T1000 (cell line): ENCODE measurements around the gene FIGNL2.

ENCODE experiments used
- DNase-seq: peaks from one replicate; lab custom pipeline; 2025; ENCODE audit warnings: mixed read lengths; lab: John Stamatoyannopoulos, UW

Gene FIGNL2

DNA sequence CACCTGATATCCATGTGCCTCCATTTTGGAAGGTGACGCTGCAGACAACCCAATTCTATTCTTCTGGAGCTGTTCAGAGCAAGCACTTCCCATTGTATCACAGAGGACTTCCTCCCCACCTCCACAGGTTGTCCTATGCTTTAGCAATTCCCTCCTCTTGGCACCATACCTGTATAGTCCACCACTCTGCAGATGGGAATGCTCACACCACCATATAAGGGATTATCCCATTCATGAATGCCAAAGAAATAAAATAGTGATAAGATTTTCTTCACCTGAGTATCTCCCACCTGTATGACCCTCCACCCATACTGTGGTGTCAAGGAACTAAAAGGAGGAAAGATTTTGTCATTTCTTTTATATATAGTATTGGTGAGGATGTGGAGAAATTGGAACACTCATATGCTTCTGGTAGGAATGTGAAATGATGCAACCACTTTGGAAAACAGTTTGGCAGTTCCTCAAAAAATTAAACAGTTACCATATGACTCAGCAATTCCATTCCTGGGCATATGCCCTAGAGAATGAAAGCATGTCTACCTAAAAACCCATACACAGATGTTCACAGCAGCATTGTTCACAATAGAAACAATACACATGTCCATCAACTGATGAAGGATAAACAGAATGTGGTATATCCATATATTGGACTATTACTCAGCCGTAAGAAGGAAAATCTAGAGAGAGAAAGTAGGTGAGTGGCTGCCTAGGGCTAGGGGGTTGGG lies 75.2 kb downstream of the FIGNL2 start:
- no peak for DNase-seq

DNA sequence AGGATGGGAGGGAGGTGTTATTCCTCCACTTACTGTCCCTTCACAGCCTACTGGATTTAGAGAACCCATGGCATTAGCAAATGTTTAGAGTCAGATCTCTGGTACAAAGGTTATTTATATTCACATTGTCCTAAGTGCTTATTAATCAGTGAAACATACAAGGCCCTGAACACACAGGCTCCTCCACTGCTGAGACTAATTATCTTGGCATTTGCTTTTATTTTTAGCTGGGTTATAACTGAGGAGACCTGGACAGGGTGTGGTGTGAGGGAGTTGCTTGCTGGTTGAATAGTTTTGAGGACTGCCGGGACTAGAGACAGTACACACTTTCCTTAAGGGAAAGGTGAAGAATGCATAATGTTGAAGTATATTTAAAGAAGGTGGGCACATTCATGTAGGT lies 77.5 kb downstream of the FIGNL2 start:
- DNase-seq: no peak
